Keratinocyte (primary cell): Measurements from ENCODE around the gene GTF2B. TPM values are rescaled to one million over a fixed set of nuclear protein-coding genes. Genes with fewer than 3 reads are reported as not detected.

Experiments used
- DNase-seq: peaks from one replicate; pipeline ENCODE4 v3.0.0-alpha.2; 2011; ENCODE audit warnings: low read depth, missing footprints, low spot score
- FAIRE-seq: peaks from 2 replicates; lab custom pipeline; 2011; peaks lifted over from hg19 to GRCh38; lab: Jason Lieb, UNC
- H2AFZ ChIP-seq: 2 replicates; pipeline ENCODE4 v1.6.0; 2012; ENCODE audit warnings: low read length, control low read depth, inconsistent platforms; ENCODE audit not compliant: control insufficient read depth
- H3K27ac ChIP-seq: 2 replicates; pipeline ENCODE4 v1.5.1; 2011; ENCODE audit warnings: low read length; ENCODE audit not compliant: control insufficient read depth, insufficient read depth
- H3K27me3 ChIP-seq: 3 replicates; pipeline ENCODE4 v1.6.0; 2011; ENCODE audit warnings: low read length; ENCODE audit not compliant: control insufficient read depth, insufficient read depth; ENCODE audit errors: extremely low read depth
- H3K36me3 ChIP-seq, 2 experiments: 2 replicates in 1 of 2; 3 replicates in 1 of 2; pipeline ENCODE4 v1.5.1; 2011; ENCODE audit warnings: low read length in 2 of 2, mild to moderate bottlenecking in 1 of 2; ENCODE audit not compliant: control insufficient read depth in 2 of 2, insufficient read depth in 2 of 2; ENCODE audit errors: extremely low read depth in 1 of 2
- H3K4me1 ChIP-seq: 3 replicates; pipeline ENCODE4 v1.5.1; 2011; ENCODE audit warnings: low read length; ENCODE audit not compliant: control insufficient read depth, insufficient read depth; ENCODE audit errors: extremely low read depth
- H3K4me2 ChIP-seq: 3 replicates; pipeline ENCODE4 v1.6.0; 2011; ENCODE audit warnings: low read depth, low read length; ENCODE audit not compliant: control insufficient read depth, insufficient read depth; ENCODE audit errors: extremely low read depth
- H3K4me3 ChIP-seq, 3 experiments: fragments of 200-600 bp in 1 of 3; sonication (generic) in 1 of 3; 2 replicates in 2 of 3; 3 replicates in 1 of 3; pipeline ENCODE4 v1.5.1; 2011 to 2016; ENCODE audit warnings: low read length in 3 of 3, mild to moderate bottlenecking in 3 of 3, control low read depth in 2 of 3, inconsistent platforms in 1 of 3, low read depth in 1 of 3, mixed read lengths in 1 of 3, mixed run types in 1 of 3, moderate library complexity in 1 of 3; ENCODE audit not compliant: control insufficient read depth in 2 of 3, insufficient read depth in 2 of 3; ENCODE audit errors: extremely low read depth in 1 of 3
- H3K79me2 ChIP-seq: 2 replicates; pipeline ENCODE4 v1.6.0; 2012; ENCODE audit warnings: low read length; ENCODE audit not compliant: control insufficient read depth, insufficient read depth
- H3K9ac ChIP-seq: 3 replicates; pipeline ENCODE4 v1.6.0; 2011; ENCODE audit warnings: low read length; ENCODE audit not compliant: control insufficient read depth, insufficient read depth; ENCODE audit errors: extremely low read depth
- H3K9me1 ChIP-seq: 3 replicates; pipeline ENCODE4 v1.6.0; 2011; ENCODE audit warnings: low read length; ENCODE audit not compliant: control insufficient read depth, insufficient read depth; ENCODE audit errors: extremely low read depth
- H3K9me3 ChIP-seq: 2 replicates; pipeline ENCODE4 v1.5.1; 2012; ENCODE audit warnings: low read depth, low read length; ENCODE audit not compliant: control insufficient read depth
- H4K20me1 ChIP-seq: 3 replicates; pipeline ENCODE4 v1.6.0; 2011; ENCODE audit warnings: low read length; ENCODE audit not compliant: control insufficient read depth, insufficient read depth; ENCODE audit errors: extremely low read depth
- CTCF ChIP-seq, 3 experiments: IDR thresholded peaks in 1 of 3; conservative IDR thresholded peaks in 1 of 3; optimal IDR thresholded peaks in 1 of 3; 2 replicates in 2 of 3; 3 replicates in 1 of 3; pipeline versions ENCODE3 to v1.5.1; 2011; ENCODE audit warnings: low read length in 3 of 3, mild to moderate bottlenecking in 3 of 3, moderate library complexity in 2 of 3, control low read depth in 1 of 3, inconsistent platforms in 1 of 3; ENCODE audit not compliant: insufficient read depth in 2 of 3; ENCODE audit errors: extremely low read depth in 1 of 3
- EZH2 ChIP-seq: IDR thresholded peaks from one replicate; pipeline ENCODE4 v1.6.1; 2012; ENCODE audit warnings: inconsistent platforms, mild to moderate bottlenecking, low read length, moderate library complexity
- dilution Hi-C: fragments of 300-500 bp; cut with MboI; formaldehyde crosslinking; loops from one replicate; pipeline ENCODE4 v1.7.0; 2020; ENCODE audit warnings: low sequenced_read_pairs; ENCODE audit not compliant: extremely low pct_ligation_motif_present
- polyA plus RNA-seq, 5 experiments: library from polyadenylated mRNA; depleted of rRNA in 3 of 5; stranded (reverse) in 3 of 5; stranded (forward) in 1 of 5; unstranded in 1 of 5; fragments of >200 nt; gene quantifications; 1 replicate in 1 of 5; 2 replicates in 3 of 5; 3 replicates in 1 of 5; pipeline versions ENCODE4 v1.2.1 to v1.2.3, GENCODE V29; 2011 to 2012; ENCODE audit warnings: missing spikeins in 2 of 5, low read depth in 1 of 5, low replicate concordance in 1 of 5

Gene GTF2B
- polyA plus RNA-seq, 1 donor (not counting 4 experiments of a cell fraction or from before 2014, with no cell fraction given) = 63.8 TPM

DNA sequence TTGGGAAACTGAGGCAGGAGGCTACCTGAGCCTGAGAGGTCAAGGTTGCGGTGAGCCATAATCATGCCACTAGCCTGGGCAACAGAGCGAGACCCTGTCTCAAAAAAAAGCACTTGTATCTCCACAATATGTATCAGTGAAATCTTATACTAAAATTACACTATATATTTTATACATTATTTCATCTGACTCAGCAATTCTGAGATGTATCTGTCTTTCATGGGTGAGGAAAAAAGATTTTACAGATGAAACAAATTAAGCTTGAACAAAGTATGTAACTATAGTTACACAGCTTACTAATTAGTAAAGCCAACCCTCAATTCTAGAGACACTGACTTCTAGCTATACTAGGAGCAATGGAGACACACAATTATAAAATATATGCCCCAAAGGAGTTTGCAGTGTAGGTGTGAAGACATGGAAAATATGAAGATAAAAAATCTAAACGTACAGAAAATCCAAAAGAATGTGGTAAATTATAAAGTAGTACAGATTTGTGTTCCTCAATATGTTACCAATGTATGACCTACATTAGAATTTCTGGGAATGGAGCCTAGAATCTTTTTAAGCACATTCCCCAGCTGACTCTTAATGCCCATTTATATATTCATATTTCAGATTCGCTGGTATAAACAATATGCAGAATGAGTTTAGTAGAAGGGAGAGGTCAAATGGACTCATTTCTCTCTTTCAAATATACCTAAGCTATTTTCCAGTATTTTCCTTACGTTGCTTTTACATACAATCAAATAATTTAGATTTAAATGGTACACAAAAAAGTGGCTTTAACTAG is 14.6 kb downstream of the GTF2B start:
- H3K4me3 ChIP-seq = no peak overlapping the region
- dilution Hi-C loops = no loop called here
- no peak for FAIRE-seq
- peaks cover 7% of the 10 kb centered on the region for H3K4me1 ChIP-seq
- peaks cover 59% of the 10 kb centered on the region for H3K79me2 ChIP-seq
- H3K9me1 ChIP-seq = no peaks in the 10 kb centered on the region
- no peaks in the 10 kb centered on the region for H4K20me1 ChIP-seq
- no peak overlapping the region for H3K9ac ChIP-seq
- H3K9me3 ChIP-seq = no peaks in the 10 kb centered on the region
- no peak overlapping the region for H3K27ac ChIP-seq
- TF ChIP-seq EZH2 = no peak
- TF ChIP-seq CTCF (optimal IDR thresholded peaks at IDR 0.05 in 1 of 3, IDR thresholded peaks at IDR 0.05 in 1 of 3, conservative IDR thresholded peaks at IDR 0.05 in 1 of 3; ENCODE audit: extremely low read depth in 1 of 3, insufficient read depth in 2 of 3, low read length in 3 of 3) = no peak
- H3K27me3 ChIP-seq = no peaks in the 10 kb centered on the region
- no peak for DNase-seq
- H3K4me2 ChIP-seq = no peak overlapping the region
- peaks cover 0 to 6% of the 10 kb centered on the region in 2 experiments for H3K36me3 ChIP-seq
- H2AFZ ChIP-seq = no peak overlapping the region

DNA sequence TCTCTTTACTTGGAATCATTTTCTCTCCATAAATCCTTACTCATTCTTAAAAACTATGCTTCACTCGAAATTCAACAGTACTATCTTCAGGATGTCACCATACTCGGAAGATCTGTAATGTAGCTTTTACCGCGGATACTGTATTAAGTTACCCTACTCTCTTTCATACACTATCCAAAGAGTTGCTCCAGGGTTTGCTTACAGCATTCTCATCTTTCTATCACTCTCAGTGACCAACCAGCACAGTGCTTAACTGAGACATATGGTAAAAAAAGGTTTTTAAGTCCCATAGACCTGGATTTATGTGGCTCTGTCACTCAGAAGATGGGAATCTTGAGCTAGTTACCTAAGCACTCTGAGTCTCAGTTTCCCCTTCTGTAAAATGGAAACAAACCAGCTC is 15.8 kb downstream of the GTF2B start:
- no peak overlapping the region for H3K27ac ChIP-seq
- DNase-seq = no peak
- H3K36me3 ChIP-seq = peaks cover 0 to 6% of the 10 kb centered on the region in 2 experiments
- no peak overlapping the region for H3K4me3 ChIP-seq
- H3K4me2 ChIP-seq = no peak overlapping the region
- H3K9me3 ChIP-seq = no peaks in the 10 kb centered on the region
- peaks cover 7% of the 10 kb centered on the region for H3K4me1 ChIP-seq
- H4K20me1 ChIP-seq = no peaks in the 10 kb centered on the region
- H3K9ac ChIP-seq = no peak overlapping the region
- no peak overlapping the region for H2AFZ ChIP-seq
- no peak for TF ChIP-seq CTCF (optimal IDR thresholded peaks at IDR 0.05 in 1 of 3, IDR thresholded peaks at IDR 0.05 in 1 of 3, conservative IDR thresholded peaks at IDR 0.05 in 1 of 3; ENCODE audit: extremely low read depth in 1 of 3, insufficient read depth in 2 of 3, low read length in 3 of 3)
- TF ChIP-seq EZH2 = no peak
- FAIRE-seq = no peak
- H3K79me2 ChIP-seq = peaks cover 64% of the 10 kb centered on the region
- H3K9me1 ChIP-seq = no peaks in the 10 kb centered on the region
- no peaks in the 10 kb centered on the region for H3K27me3 ChIP-seq
- dilution Hi-C loops = no loop called here
